Smooth muscle cell of the pulmonary artery (primary cell): Measurements from ENCODE around the gene FBXO24. TPM values are rescaled to one million over a fixed set of nuclear protein-coding genes. Genes with fewer than 3 reads are reported as not detected.

Experiments used
- total RNA-seq: library from RNA; depleted of rRNA; stranded (reverse); fragments of >200 nt; gene quantifications from 2 replicates; pipeline ENCODE4 v1.2.3, GENCODE V29; 2014

The FBXO24 gene, protein sequence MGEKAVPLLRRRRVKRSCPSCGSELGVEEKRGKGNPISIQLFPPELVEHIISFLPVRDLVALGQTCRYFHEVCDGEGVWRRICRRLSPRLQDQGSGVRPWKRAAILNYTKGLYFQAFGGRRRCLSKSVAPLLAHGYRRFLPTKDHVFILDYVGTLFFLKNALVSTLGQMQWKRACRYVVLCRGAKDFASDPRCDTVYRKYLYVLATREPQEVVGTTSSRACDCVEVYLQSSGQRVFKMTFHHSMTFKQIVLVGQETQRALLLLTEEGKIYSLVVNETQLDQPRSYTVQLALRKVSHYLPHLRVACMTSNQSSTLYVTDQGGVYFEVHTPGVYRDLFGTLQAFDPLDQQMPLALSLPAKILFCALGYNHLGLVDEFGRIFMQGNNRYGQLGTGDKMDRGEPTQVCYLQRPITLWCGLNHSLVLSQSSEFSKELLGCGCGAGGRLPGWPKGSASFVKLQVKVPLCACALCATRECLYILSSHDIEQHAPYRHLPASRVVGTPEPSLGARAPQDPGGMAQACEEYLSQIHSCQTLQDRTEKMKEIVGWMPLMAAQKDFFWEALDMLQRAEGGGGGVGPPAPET
- 0.13 and 0.20 TPM in 2 replicates for total RNA-seq

DNA sequence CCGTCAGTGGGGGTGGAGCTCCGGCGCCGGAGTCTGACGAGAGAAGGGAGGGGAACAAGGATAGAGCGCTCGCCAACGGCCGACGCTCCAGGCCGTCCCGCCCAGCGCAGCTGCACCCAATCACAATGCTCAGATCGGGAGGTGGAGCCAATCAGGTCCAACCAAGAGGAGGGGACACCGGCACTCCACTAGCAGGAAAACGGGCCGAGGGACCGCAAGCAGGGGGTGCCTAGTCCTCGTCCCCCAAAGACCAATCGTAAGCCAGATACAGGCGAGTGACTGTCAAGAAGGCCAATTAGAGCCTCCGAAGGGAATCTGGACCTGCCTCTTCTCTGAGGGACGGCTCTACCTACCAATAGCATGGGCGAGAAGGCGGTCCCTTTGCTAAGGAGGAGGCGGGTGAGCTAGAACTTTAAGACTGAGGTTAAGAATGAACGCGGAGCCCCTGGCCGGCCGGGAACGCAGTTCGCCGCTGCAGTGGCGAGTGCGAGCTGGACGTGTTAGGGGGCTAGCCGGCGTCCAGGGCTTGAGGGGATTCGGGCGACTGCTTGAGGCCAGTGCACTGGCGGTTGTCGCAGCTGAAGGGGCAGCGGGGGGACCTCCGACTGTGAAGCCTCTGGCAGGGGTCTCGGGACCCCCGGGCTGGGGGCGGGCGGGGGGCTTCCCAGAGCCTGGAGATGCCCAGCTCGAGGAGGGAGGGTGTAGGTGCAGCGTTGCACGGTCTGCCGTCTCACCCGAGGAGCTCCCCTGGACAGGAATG, at the start of gene FBXO24:
TSS of gene FBXO24 (plus strand) at position 63 of the 760 bp plus-strand sequence. CDS start at position 361, 298 bp downstream.

DNA sequence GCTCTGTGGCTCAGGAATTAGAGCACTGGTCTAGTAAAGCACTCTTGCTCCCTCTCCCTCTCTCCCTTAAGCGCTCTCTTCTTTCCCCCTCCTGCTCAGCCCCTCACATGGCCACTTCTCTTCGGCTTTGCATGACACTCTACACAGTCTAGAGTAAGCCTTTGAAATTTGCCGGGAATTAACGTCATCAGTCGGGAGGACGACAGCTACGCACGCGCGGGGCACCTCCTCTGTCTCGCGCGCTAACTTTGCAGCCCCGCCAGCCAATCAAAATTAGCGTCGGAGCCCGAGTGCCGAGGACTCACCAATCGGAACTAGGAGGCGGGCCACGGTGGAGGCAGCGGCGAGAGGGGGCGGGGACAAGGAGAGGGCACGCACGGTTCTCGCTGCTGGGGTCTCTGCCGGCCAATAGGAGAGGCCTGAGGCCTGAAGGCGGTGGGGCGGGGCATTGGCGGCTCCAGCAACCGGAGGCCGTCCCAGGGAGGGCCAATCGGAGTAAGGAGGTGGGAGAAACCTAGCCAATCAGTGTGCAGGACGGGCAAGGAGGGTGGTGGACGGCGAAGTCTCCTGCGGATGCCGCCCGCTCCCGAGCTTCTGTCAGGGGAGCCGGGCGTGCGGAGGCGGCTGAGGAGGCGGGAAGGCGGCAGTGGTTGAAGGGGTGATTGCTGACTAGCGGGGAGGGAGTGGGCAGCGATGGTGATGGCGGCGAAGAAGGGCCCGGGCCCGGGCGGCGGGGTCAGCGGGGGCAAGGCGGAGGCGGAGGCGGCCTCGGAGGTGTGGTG, 47.3 kb upstream of the FBXO24 start, which contains the start of gene AGFG2:
TSS of gene AGFG2 (plus strand) at position 550 of the 782 bp plus-strand sequence. CDS start at position 694, 144 bp downstream.

DNA sequence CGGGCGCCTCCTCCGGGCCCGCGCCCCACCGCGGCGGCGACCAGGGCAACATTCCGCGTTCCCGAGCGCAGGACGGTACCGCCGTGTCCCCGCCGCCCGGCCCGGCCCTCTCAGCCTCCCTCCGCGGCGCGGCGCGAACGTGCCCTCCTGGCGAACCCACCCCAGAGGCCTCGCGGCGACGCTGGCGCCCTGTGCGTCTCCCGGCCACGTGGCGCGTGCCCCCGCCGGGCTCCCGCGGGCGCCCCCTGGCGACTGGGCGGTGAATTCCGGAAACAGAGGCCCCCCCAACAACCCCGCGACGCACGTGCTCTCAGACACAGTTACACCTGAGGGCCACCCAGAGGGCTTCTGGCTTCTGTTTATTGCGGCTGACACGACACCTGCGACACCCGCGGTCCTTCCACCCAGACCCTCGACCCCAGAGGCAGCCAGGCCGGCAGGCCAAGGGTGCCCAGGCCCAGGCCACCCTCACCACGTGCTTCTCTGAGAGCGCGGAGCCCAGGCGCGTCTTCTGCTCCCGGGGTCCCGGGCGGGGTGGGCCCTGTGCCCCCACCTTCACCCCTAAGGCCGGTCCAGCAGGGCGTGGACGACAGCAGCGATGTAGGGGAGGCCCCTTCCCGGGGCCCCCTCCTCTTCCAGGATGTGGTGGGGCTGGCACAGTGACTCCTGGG, 12.3 kb upstream of the FBXO24 start, which contains the start of gene SAP25:
TSS of gene SAP25 (minus strand) at position 210 of the 671 bp plus-strand sequence. CDS start at position 52, 158 bp downstream.

DNA sequence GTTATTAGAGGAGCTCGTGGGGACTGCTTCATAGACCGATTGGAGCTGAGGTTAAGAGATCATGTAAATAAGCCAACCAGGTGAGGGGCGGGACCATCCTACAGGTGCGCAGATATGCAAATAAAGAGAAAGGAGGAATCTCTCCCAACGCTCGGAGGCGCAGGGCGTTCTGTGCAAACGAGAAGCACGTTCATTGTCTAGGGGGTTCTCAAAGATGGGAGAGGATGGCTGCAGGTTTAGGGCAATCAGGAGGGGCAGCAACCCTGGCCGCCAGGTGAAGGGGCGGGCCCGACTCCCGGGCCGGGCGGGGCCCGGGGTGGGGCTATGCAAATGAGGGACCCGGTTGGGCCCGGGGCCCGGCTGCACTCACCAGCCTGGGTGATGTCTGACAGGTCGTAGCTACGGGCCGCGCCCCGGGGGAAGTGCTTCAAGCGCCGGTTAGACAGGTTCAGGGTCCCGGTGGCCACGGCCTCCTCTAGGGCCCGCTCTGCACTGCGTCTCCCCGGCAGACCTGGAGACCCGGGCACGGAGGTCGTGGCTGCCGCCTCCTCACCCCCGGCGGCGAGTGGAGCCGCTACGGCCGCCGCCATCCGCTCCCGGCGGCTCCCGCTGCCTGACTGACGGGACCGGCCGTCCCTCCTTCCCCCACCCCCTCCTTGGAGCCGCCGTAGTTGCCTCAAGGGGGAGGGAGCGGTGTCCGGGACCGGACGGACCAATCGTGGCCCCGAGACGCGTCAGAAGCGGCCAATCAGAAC, 440 bp upstream of the FBXO24 start, which contains the start of gene LRCH4:
TSS of gene LRCH4 (minus strand) at position 619 of the 755 bp plus-strand sequence. CDS start at position 590, 29 bp downstream.

DNA sequence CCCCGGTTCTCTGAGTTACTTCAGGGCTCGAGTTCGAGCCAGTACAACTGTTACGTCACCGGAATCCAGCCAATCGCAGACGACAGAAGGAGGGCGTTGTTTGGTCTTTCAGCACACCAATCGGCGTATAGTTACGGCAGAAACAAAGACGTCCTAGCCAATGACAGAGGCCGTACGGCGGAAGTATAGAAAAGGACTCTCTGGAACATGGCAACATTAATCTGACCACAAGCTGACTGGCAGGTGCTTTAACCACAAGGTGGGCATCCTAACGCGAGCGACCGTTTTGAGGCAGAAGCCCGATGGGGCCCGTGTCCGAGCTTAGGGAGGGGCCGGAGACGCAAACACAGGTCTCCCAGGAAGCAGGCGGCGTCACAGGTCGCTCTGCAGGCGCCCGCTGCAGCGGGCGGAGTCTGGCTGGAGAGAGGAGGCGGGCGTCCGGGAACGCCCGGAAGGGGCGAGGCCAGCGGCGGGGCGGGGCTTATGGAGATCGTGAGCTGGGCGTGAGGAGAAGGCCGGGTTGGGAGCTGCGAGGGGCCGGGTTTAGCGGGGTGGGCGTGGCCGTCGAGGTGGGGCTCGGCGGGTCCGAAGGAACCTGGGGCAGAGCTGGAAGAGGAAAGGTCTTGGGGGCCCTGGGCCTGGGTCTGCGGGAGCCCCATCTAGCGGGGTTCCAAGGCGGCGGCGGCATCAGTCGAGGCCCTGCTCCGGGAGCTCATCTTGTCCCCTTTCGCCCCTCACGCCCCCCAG, 26.0 kb downstream of the FBXO24 start, which contains the start of gene MOSPD3:
TSS of gene MOSPD3 (plus strand) at position 558 of the 747 bp plus-strand sequence. CDS start 252 bp downstream, outside the sequence.

DNA sequence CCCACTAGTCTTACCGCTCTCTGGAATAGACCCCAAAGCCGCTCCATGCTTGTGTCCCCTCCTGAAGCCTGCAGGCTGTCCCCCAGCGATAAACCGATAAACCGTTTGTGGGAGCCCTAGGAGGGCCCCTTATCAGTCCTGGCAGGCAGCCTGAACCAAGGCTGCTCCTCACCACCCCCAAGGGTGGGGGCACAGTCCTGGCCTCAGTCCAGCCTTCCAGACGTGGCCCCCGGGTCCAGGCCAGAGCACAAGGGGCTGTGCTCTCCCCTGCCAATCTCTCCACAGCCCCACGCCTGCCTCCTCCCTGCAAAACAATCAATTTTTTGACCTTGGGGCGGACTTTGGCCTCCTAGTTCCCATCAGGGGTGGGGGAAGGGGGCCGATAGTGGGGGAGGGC, 55.3 kb downstream of the FBXO24 start, which contains the start of gene TFR2:
TSS of gene TFR2 (minus strand) at position 90 of the 397 bp plus-strand sequence. CDS start at position 47, 43 bp downstream.

Other genes starting within 250 kb of the FBXO24 start
- gene PILRB, start 228.2 kb upstream of the FBXO24 start, total RNA-seq, result 5.7 and 7.8 TPM in 2 replicates
- gene PILRA, start 212.8 kb upstream of the FBXO24 start, total RNA-seq, result 0.26 TPM in 1 of 2 replicates, not detected in the other
- gene ZCWPW1, start 157.6 kb upstream of the FBXO24 start, total RNA-seq, result 1.0 and 1.4 TPM in 2 replicates
- 26.9 and 30.4 TPM in 2 replicates for gene MEPCE, start 156.5 kb upstream of the FBXO24 start, total RNA-seq
- gene PPP1R35, start 149.8 kb upstream of the FBXO24 start, total RNA-seq, result 11.1 and 14.1 TPM in 2 replicates
- 0.65 and 0.96 TPM in 2 replicates for gene SPACDR, start 122.1 kb upstream of the FBXO24 start, total RNA-seq
- gene TSC22D4, start 107.1 kb upstream of the FBXO24 start, total RNA-seq, result 20.6 and 21.5 TPM in 2 replicates
- gene NYAP1, start 102.4 kb upstream of the FBXO24 start, total RNA-seq, result 1.4 and 2.3 TPM in 2 replicates
- 5.6 and 6.9 TPM in 2 replicates for gene AGFG2, start 47.1 kb upstream of the FBXO24 start, total RNA-seq
- 0.13 TPM in 1 of 2 replicates, not detected in the other for gene SAP25, start 12.4 kb upstream of the FBXO24 start, total RNA-seq
- 9.7 and 11.7 TPM in 2 replicates for gene LRCH4, start 199 bp upstream of the FBXO24 start, total RNA-seq
- 167 and 207 TPM in 2 replicates for gene PCOLCE, start 16.0 kb downstream of the FBXO24 start, total RNA-seq
- 9.8 and 10.2 TPM in 2 replicates for gene MOSPD3, start 26.2 kb downstream of the FBXO24 start, total RNA-seq
- 1.9 and 2.2 TPM in 2 replicates for gene TFR2, start 55.2 kb downstream of the FBXO24 start, total RNA-seq
- gene ACTL6B, start 70.1 kb downstream of the FBXO24 start, total RNA-seq, result not detected in 2 replicates
- 134 and 142 TPM in 2 replicates for gene GNB2, start 87.4 kb downstream of the FBXO24 start, total RNA-seq
- 12.6 and 18.8 TPM in 2 replicates for gene GIGYF1, start 107.9 kb downstream of the FBXO24 start, total RNA-seq
- 27.8 and 29.9 TPM in 2 replicates for gene POP7, start 119.8 kb downstream of the FBXO24 start, total RNA-seq
- gene EPO, start 134.1 kb downstream of the FBXO24 start, total RNA-seq, result not detected in 2 replicates
- not detected in 2 replicates for gene ZAN, start 147.3 kb downstream of the FBXO24 start, total RNA-seq
- gene EPHB4, start 241.2 kb downstream of the FBXO24 start, total RNA-seq, result 50.6 and 74.9 TPM in 2 replicates